Renal pelvis (tissue), 4 donors: ENCODE data around the gene AADACL2. TPM values are rescaled to one million over a fixed set of nuclear protein-coding genes. Genes with fewer than 3 reads are reported as not detected.
"Not testable (repeated sequence)": the region's sequence is repeated elsewhere in the genome, so short reads cannot be mapped to it uniquely, and the experiment has no call there.

Experiments used
- DNase-seq: peaks from one replicate; pipeline ENCODE4 v3.0.0-alpha.2; 2013
- polyA plus RNA-seq, 3 donors: library from polyadenylated mRNA; unstranded; fragments of 120-200 nt; gene quantifications; one replicate each; pipeline ENCODE4 v1.2.1, GENCODE V29; 2013; ENCODE audit not compliant: insufficient read length in 3 of 3

Gene AADACL2
- polyA plus RNA-seq, 3 donors = not detected

- DNase-seq = no peak
Measured at GRCh38 chr3:151765685-151766084, 32.0 kb downstream of the AADACL2 start.

- DNase-seq = no peak
Measured at GRCh38 chr3:151766454-151766853, 32.7 kb downstream of the AADACL2 start.

GRCh38 chr3:151768393-151768930, 34.7 kb downstream of the AADACL2 start:
- DNase-seq = no peak

- no peak for DNase-seq
Measured at GRCh38 chr3:151769175-151769574, 35.4 kb downstream of the AADACL2 start.

GRCh38 chr3:151770956-151771355, 37.2 kb downstream of the AADACL2 start:
- DNase-seq = peak; percentile 9

- no peak for DNase-seq
Measured at GRCh38 chr3:151772825-151773480, 39.2 kb downstream of the AADACL2 start.

GRCh38 chr3:151774235-151774634, 40.5 kb downstream of the AADACL2 start:
- DNase-seq = no peak

GRCh38 chr3:151774910-151775309, 41.2 kb downstream of the AADACL2 start:
- no peak for DNase-seq

- DNase-seq = no peak
Measured at GRCh38 chr3:151775314-151776258, 41.9 kb downstream of the AADACL2 start.

GRCh38 chr3:151776259-151776740, 42.6 kb downstream of the AADACL2 start:
- no peak for DNase-seq

GRCh38 chr3:151777880-151778279, 44.2 kb downstream of the AADACL2 start:
- DNase-seq = no peak

GRCh38 chr3:151787626-151788025, 53.9 kb downstream of the AADACL2 start:
- no peak for DNase-seq

GRCh38 chr3:151788401-151788800, 54.7 kb downstream of the AADACL2 start:
- no peak for DNase-seq

- DNase-seq = no peak
Measured at GRCh38 chr3:151789853-151790463, 56.2 kb downstream of the AADACL2 start.

- DNase-seq = not testable (repeated sequence)
Measured at GRCh38 chr3:151790763-151791162, 57.0 kb downstream of the AADACL2 start.

GRCh38 chr3:151792411-151792810, 58.7 kb downstream of the AADACL2 start:
- DNase-seq = no peak

GRCh38 chr3:151793636-151794035, 59.9 kb downstream of the AADACL2 start:
- no peak for DNase-seq

GRCh38 chr3:151794080-151794479, 60.4 kb downstream of the AADACL2 start:
- DNase-seq = no peak

- DNase-seq = no peak
Measured at GRCh38 chr3:151795276-151795675, 61.5 kb downstream of the AADACL2 start.

- no peak for DNase-seq
Measured at GRCh38 chr3:151796105-151796680, 62.5 kb downstream of the AADACL2 start.

- no peak for DNase-seq
Measured at GRCh38 chr3:151798466-151798865, 64.7 kb downstream of the AADACL2 start.

- no peak for DNase-seq
Measured at GRCh38 chr3:151800431-151800830, 66.7 kb downstream of the AADACL2 start.
